OCI-LY7 (cell line): ENCODE data around the gene RAX2.

Experiments used
- EZH2phosphoT487 ChIP-seq: fragments of 200-600 bp; sonication (generic); IDR thresholded peaks from 2 replicates; pipeline ENCODE4 v1.6.1; 2018; ENCODE audit warnings: low read depth, borderline replicate concordance, mild to moderate bottlenecking, mixed run types, antibody characterized with exemption, low read length, moderate library complexity, mixed read lengths
- TF ChIP-seq, protein P1 (sequence below): fragments of 200-600 bp; sonication (generic); conservative IDR thresholded peaks from 2 replicates; pipeline ENCODE4 v1.5.1; 2014; ENCODE audit warnings: mild to moderate bottlenecking, antibody characterized with exemption, low read length, moderate library complexity, mixed read lengths

DNA sequence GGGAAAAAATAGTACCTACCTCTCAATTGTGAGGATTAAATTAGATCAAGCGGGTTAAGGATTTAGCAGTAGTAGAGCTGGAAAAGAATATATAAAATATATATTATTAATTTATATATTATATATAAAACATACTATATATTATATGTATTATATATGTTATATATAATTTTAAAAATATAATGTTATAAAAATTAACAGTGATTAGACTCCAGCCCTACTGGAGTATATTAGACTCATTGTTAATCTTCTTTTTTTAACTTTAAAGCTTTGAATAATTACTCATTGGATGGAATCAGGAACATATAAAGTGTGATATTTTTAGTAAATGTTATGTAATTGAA lies 9.9 kb downstream of the RAX2 start:
- TF ChIP-seq, protein P1, sequence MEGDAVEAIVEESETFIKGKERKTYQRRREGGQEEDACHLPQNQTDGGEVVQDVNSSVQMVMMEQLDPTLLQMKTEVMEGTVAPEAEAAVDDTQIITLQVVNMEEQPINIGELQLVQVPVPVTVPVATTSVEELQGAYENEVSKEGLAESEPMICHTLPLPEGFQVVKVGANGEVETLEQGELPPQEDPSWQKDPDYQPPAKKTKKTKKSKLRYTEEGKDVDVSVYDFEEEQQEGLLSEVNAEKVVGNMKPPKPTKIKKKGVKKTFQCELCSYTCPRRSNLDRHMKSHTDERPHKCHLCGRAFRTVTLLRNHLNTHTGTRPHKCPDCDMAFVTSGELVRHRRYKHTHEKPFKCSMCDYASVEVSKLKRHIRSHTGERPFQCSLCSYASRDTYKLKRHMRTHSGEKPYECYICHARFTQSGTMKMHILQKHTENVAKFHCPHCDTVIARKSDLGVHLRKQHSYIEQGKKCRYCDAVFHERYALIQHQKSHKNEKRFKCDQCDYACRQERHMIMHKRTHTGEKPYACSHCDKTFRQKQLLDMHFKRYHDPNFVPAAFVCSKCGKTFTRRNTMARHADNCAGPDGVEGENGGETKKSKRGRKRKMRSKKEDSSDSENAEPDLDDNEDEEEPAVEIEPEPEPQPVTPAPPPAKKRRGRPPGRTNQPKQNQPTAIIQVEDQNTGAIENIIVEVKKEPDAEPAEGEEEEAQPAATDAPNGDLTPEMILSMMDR = no peak
- TF ChIP-seq EZH2phosphoT487 = no peak
